HTERT RPE-1 (cell line): ENCODE data around the gene PITRM1.
"Not testable (repeated sequence)": the region's sequence is repeated elsewhere in the genome, so short reads cannot be mapped to it uniquely, and the experiment has no call there.

Experiments used
- in situ Hi-C: fragments of 300-500 bp; cut with MboI; formaldehyde crosslinking; loops from 4 replicates; pipeline ENCODE4 v1.14.3; 2020; ENCODE audit warnings: low sequenced_read_pairs

The PITRM1 gene

DNA sequence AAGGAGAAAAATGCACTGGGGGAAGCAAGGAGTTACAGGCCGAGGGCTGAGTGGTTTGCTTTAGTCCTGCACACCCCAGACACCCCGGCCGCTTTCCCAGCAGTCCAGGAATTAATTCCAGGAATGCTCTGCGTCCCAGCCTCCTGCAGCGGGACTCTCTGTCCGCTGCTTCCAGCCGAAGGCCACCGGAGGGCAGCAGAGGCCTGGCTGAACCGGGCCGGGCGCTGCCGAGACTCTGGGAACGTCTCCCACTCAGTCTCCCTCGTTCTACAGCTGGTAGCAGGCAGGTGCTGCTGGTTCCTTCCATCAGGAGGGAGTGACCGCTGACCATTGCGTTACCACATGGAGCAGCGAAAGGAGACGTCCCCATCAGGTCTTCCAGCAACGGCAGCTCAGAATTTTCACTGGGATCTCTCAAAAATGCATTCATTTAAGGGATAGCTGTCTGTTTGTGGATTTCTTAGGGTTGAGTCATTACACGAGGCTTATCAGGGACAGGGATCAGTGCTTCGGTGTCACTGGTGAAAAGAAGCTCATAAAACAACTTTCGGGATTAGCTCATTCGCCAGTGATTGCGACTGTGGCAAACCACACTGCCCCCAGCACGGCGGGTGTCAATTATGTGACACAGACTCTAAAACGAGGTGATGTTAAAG lies 24.9 kb upstream of the PITRM1 start:
- in situ Hi-C loops, result no loop called here

DNA sequence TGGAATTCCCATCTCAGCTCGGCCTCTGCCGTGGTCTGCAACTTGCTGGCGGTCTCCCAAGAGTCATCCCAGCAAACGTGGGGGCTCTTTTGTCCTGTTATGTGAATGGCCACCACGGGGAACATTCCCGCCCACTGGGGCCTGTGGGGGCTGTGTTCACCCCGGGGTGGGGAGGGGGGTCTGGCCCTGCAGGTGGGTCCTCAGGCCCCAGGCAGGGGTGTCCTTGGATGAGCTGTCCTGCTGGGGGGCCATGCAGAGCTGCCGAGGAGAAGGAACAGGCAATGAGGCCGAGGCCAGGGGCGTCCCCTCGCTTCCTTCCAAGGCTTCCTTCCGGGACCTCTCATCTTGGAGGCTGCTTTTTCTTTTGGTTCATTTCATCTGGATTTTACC lies 24.4 kb upstream of the PITRM1 start:
- in situ Hi-C loops, result no loop called here

DNA sequence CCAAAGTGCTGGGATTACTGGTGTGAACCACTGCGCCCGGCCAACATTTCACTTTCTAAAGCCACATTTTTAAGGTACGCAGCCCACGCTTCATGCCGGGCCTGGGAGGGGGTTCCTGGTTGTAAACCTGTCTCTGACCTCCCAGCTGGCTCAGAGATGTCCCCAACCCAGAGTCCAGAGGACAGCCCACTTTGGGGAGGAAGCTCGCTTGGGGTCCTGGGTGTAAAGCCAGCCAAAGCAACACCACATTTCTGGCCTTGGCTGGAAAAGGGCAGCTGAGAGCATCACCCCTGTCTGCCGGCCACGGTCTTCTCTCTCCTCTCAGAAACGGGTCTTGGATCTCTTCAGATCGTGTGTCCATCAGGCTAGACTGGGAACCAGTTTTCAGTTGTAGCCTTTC lies 23.9 kb upstream of the PITRM1 start:
- in situ Hi-C loops, result no loop called here

DNA sequence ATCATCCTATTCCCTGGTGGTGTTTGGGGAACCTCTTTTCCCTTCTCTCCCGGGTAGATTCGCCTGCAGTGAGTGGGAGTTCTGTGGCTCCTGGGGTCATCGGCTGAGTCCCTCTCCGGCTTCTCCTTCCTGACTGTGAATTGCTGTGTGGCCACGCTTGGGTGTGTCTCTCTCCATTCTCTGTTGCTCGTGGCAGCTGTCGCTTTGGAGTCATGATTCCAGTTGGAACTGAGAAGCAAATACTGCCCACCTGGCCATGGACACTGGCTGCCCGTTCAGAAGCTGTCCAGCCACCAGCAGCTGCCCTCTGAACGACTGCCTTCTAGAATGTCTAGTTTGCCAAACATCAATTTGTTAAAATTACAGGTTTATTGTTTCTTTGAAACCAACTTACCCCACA lies 23.1 kb upstream of the PITRM1 start:
- in situ Hi-C loops, result no loop called here

DNA sequence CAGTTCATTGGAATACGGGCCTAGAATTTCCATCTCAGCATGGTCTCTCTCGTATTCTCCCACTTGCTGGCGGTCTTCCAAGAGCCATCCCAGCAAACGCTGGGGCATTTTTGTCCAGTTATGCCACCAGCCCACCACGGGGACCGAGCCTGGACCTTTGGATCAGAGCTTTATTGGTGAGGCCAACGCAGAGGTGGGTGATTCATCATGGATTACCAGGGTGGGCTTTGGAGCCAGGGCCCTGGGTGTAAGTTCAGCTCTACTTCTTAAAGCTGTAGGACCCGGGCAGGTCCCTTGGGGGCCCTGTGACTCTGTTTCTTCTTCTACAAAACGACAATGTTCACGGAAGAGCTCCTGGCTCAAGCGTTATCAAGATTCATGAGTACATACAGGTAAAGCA lies 22.7 kb upstream of the PITRM1 start:
- in situ Hi-C loops, result no loop called here

DNA sequence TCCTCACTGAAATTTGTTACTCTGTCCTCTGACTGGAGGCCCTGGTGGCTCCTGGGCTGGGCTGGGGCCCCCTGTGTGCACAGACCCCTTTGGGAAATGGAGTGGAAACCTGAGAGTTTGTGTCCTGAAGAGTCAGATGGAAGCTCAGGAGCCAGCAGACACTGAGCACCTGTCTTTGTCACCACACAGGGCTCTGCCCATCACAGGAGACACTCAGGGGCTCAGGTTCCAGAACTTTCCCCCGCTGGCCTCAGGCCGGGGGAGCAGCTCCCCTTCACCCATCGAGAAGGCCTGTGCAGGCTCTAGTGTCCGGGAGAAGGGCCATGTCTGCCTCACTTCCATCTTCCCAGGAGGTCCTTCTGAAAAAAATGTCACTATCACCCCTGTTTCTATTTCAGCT lies 22.3 kb upstream of the PITRM1 start:
- in situ Hi-C loops, result no loop called here

DNA sequence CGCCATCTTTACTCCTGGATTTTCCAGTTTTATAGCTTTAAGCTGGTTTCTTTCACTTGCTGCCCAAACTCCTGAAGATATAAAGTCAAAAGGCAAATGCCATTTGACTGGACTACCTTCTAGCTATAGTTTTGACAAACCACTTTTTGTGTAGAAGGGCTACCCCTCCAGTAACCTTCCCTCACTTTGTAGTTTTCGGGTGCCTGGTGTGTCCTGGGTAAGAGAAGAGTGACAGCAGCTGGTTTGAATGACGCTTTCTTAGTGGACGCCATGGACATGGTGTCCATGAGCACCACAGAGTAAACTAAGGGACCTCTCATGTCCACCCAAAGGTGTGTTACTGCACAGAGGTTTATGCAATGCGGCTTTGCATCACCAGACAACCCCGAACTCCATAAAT lies 21.2 kb upstream of the PITRM1 start:
- in situ Hi-C loops, result no loop called here

DNA sequence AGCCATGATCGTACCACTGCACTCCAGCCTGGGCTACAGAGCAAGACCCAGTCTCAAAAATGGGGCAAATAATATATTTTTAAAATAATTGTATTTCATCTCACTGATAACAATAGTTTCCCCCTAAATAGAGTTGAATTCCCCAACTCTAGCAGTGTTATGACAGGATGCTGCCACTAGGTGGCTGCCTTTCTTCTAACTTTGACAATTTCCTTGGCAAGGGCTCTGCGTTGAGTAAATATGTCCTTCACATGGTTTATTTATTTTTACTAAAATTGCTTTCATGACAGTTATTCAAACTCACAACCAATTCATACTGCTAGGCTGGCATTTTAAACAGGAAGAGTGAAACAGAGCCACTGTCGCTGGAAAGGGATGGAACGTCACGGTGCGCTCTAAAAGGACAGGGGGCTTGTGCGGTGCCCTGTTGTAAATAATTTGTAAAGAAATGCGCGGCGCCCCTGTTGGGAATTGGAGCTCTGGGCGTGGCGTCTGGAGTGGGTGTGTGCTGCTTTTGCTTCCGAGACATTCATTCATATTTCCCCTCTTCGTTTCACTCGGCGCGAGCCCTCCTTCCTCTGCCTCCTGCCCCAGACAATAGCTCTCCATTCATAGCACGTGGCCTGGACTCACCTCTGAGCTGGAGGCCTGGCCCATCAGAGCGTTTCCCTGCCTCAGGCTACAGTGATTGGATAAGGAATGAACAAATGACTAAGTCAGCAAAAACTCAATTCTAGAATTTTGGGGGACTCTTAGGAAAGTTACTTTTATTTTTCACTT lies 20.5 kb upstream of the PITRM1 start:
- in situ Hi-C loops, result no loop called here

DNA sequence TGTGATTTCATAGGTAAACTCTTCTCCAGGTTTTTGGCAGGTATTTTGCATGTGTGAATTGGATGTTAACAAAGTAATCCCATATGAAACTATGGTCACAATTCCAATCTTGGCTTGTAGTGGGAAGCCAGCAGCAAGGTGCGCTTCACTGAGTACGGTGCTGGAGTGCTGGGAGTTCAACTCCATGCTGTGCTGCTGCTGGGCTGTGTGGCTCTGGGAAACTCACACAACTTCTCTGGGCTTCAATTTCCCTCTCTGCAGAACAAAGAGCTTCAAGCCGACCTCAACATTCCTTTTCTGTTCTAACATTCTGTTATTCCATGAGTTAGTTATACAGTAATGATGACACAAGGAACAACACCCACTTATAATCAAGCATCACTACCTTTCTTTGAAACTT lies 18.2 kb upstream of the PITRM1 start:
- in situ Hi-C loops, result no loop called here

DNA sequence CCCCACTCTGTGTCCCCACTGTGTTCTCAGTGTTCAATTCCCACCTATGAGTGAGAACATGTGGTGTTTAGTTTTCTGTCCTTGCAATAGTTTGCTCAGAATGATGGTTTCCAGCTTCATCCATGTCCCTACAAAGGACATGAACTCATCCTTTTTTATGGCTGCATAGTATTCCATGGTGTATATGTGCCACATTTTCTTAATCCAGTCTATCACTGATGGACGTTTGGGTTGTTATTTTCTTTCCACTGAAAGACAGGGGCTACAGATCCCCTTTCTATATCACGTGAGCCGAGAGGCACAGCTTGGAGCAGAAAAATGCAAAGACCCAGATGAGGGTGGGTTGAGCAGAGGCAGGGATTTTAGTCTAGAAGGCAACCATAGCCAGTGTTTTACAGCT lies 14.6 kb upstream of the PITRM1 start:
- in situ Hi-C loops, result not testable (repeated sequence)

DNA sequence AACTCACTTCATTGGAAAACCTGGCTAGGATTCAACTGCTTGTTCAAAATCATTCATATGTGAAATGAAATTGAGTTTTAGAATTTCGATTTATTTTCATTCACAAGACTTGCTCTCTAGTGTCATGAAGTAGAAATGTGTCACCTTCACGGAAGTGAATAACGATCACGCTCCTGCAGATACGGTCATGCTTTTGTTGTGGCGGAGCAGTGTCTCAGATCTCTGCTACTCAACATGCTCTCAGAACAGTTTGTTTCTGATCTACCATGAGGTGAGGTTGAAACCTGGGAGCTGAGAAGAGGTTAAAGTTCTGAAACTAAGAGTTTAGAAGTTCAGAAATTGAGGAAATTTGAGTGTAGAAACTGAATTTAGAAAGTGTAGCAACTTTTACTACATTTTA lies 13.8 kb upstream of the PITRM1 start:
- in situ Hi-C loops, result no loop called here

DNA sequence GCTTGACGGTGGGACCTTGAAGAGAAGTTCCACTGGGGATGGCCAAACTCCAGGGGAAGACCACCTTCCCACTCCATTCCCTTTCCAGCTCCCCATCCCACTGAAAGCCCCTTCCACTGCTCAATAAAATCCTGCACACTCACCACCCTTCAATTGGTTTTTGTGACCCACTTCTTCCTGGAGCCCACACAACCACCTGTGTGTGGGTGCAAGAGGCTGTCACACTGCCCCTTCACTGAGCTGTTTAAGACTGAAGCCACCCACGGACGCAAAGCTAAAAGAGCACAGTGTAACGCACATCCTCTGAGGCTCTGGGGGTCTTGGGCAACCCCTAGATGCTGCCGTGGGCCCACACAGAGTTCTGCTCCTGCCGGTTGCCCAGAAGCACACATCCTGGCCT lies 12.8 kb upstream of the PITRM1 start:
- in situ Hi-C loops, result no loop called here

DNA sequence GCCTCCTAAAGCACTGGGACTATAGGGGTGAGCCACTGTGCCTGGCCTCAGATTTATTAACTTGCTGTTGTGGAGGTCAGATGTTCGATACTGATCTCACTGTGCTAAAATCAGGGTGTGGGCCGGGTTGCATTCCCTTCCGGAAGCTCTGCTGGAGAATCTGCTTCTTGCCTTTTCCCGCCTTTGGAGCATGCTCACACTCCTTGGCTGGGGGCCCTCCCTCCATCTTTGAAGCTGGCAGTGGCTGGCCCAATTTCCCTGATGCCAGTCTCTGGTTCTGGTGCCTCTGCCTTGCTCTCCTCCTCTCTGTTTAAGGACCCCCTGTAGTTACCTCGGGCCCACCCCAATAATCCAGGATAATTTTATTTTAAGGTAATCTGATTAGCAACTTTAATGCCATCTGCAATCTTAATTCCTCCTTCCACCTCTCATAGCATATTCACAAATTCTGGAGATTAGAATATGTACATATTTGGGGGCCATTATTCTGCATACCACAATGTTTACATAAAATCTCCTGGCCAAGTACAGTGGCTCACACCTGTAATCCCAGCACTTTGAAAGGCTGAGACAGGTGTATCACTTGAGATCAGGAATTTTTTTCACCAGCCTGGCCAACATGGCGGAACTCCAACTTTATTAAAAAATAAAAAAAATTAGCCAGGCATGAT lies 7.9 kb upstream of the PITRM1 start:
- in situ Hi-C loops, result no loop called here

DNA sequence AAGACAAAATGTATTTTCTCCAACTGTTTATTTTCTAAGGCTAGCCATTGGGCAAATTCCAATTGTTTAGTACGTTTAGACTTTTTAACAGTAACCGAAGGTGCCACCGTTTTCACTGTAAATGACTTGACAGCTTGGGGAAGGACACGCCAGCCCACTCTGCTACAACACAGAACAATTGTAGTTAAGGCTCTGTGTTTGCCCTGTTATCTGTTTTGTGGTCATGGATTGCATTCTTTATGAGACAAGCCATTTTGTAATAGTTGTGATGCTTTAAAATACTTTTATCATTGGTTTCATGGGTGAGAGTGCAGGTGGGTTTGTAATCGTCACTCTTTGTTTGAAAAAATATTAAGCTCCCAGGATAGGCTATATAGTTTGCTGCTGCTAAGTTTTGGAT lies 6.6 kb upstream of the PITRM1 start:
- in situ Hi-C loops, result no loop called here

DNA sequence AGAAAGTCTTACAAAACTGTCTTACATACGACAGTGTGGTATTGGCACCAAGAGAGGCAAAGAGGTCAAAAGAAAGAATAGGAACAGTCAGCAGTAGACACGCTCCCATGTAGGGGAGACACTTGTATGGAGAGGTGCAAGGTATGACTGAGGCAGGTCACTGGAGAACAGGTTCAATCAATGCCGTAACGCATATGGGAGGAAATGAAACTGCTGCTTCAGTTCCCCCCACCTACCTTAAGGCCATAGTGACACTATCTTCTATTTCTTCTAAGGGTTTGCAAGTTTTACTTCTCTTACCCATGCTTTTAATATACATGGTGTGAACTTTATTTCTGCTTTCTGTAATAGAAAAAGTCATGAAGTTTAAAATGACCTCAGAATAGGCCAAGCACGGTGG lies 5.5 kb upstream of the PITRM1 start:
- in situ Hi-C loops, result no loop called here

DNA sequence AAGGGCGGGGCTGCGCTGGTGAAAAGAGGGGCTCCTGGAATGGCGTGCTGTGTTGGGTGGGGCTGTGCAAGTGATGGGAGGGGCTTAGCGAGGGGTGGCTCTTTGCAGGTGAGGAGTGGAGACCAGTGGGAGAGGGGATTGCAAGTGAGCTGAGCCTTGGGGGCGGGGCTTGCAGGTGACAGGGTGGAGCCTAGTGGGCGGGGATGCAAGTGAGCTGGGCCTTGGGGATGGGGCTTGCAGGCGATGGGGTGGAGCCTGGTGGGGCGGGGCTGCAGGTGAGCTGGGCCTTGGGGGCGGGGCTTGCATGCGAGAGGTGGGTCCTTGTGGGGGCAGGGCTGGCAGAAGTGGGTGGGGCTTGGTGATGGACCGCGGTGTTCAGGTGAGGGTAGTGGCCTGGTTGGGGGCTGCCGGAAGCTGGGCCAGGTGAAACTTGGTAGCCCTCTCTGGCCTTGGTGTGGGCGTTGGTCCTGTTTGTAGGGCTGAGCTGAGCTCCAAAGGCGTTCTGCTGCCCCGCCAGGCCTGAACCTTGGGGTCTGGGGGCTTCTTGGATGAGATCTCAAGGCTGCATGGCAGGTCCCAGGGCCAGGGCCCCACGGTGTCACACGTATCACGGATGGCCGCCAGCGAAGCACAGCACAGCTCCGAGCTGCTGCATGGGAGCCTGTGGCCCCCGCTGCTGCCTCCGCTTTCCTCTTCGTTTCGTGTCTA lies 743 bp upstream of the PITRM1 start:
- in situ Hi-C loops, result no loop called here

DNA sequence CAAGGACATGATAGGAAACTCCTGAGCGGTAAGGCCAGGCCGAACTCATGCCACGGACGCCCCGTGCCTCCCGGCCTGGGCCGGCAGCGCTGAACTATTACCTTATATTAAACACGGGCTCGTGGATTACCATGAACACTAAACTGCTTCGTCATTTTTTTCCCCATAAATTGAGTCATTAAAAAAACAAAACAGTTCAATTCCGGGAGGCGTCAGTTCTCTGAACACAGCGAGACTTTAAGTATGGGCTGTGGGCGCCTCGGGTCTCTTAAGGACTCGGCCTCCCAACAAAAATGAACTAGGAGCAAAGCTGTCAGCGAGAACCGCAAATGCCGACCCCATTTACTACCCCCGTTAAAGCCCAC lies 519 bp downstream of the PITRM1 start:
- in situ Hi-C loops, result no loop called here

DNA sequence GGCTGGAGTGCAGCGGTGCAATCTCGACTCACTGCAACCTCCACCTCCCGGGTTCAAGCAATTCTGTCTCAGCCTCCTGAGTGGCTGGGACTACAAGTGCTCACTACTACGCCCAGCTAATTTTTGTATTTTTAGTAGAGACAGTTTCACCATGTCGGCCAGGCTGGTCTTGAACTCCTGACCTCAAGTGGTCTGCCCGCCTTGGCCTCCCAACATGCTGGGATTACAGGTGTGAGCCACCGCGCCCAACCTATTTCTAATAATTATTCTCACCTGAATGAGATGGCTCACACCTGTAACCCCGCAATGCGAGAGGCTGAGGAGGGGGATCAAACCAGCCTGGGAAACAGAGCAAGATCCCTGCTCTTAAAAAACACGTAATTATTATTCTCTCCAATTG lies 1.1 kb downstream of the PITRM1 start:
- in situ Hi-C loops, result not testable (repeated sequence)

DNA sequence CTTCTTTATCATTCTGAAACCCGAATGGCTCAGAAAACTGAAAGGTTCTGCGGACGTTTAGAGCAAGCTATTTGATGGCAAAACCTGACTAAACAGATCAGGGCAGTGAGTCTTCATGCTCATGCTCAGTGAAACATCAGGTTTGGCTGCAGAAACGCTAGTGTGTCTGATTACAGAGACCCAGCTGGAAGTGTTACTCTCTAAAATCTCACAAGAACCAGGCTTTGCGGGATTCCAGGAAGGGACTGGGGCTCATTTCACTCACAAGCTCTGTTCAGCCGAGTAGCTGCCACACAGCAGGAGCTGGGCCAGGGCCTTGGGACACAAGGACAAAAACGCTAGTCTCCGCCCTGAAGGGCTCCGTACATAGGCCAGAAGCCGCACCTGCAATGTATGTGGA lies 2.9 kb downstream of the PITRM1 start:
- in situ Hi-C loops, result no loop called here

DNA sequence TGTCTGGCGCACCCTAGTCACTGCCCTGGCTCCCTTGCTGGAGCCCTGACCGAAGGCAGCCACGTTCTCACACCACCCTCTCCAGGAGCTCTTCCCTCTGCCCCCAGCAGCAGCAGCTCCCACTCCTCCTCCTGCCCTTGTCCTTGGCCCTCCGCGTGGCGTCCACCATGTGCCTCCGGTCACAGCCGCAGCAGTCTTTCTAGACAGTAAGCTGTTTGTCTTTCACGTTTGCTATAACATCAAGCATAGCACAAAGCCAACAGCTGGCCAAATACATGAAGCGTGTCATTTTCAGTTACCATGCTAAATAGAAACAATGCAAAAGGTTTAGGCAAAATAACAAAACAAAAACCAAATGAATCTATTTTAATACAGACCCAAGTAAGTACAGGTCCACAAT lies 3.3 kb downstream of the PITRM1 start:
- in situ Hi-C loops, result no loop called here

DNA sequence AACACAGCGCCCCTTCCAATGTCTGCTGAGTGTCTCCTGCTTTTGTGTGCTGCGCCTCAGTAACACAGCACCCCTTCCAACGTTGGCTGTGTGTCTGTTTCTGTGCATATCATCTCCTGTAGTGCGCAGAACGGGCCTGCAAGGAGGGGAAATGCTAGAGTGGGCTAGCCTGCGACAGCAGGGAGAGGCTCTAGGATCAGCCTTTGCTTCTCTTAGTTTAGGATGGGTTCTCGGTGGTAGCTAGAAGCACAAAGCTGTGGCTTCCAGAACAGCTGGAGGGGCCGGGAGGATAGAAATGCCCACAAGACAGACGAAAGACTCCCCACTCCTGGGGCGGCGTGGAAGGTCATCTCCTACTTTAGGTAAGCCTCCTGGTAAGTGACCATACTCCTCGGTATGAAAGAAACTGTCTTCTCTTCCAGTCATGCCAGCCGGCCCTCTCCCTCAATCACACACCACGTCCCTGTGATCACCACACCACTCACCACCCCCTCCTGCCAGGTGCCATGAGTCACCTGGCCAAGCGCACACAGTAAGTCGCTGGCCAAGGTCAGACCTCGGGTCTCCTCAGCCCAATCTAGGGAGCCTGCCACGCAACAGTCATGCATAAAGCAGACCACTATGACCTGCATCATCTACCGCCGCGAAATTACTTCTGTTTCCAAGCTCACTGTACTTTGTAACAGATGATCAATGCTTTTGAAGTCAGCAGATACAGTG lies 4.8 kb downstream of the PITRM1 start:
- in situ Hi-C loops, result no loop called here
